Measurements from ENCODE around the gene VPS13A. TPM values are rescaled to one million over a fixed set of nuclear protein-coding genes. Genes with fewer than 3 reads are reported as not detected.

VPS13A gene
- total and polyA plus RNA-seq, 2 experiments from 2014 or later = 13.2 to 65.6 TPM

- no peaks in the 10 kb centered on the region for H3K36me3 ChIP-seq (replicated peaks; ENCODE audit: insufficient read depth, low read depth)
Measured at GRCh38 chr9:77215874-77216273, 38.5 kb downstream of the VPS13A start.

GRCh38 chr9:77218612-77219011 is 41.3 kb downstream of the VPS13A start:
- H3K27ac ChIP-seq = no peak overlapping the region
- H2AFZ ChIP-seq = no peak overlapping the region
- no peaks in the 10 kb centered on the region for H3K9me3 ChIP-seq (ENCODE audit: low read depth)
- H3K9me2 ChIP-seq (replicated peaks; ENCODE audit: insufficient read depth) = no peaks in the 10 kb centered on the region
- H3K4me1 ChIP-seq (ENCODE audit: insufficient read depth) = no peaks in the 10 kb centered on the region
- 81% methylated on average over 3 of the region's 3 CpGs for WGBS (ENCODE audit: low lambda C conversion rate, missing lambda C conversion rate)
- no peak for TF ChIP-seq EZH2phosphoT487 (IDR thresholded peaks at IDR 0.05; ENCODE audit: low read depth, severe bottlenecking, unreplicated experiment)
- TF ChIP-seq EZH2 (IDR thresholded peaks at IDR 0.05; ENCODE audit: borderline replicate concordance) = no peak
- no peak for TF ChIP-seq CTCF (IDR thresholded peaks at IDR 0.05; ENCODE audit: poor library complexity)
- H4K20me1 ChIP-seq (ENCODE audit: insufficient read depth, poor library complexity, severe bottlenecking) = no peaks in the 10 kb centered on the region
- no peaks in the 10 kb centered on the region for H3K27me3 ChIP-seq
- no peaks in the 10 kb centered on the region for H3K36me3 ChIP-seq (replicated peaks; ENCODE audit: insufficient read depth, low read depth)
- no peak overlapping the region for H3K4me2 ChIP-seq
- no peak for DNase-seq (ENCODE audit: low spot score)
- H3K4me3 ChIP-seq = no peak overlapping the region
- H3K79me2 ChIP-seq = no peaks in the 10 kb centered on the region

More at GRCh38 chr9:77215874-77216273, 38.5 kb downstream of the VPS13A start:
- no peak overlapping the region for H3K27ac ChIP-seq
- no peaks in the 10 kb centered on the region for H3K79me2 ChIP-seq
- H3K4me2 ChIP-seq = no peak overlapping the region
- H4K20me1 ChIP-seq (ENCODE audit: insufficient read depth, poor library complexity, severe bottlenecking) = no peaks in the 10 kb centered on the region
- WGBS (ENCODE audit: low lambda C conversion rate, missing lambda C conversion rate) = 84% methylated on average over 5 of the region's 5 CpGs
- peak; percentile 29 for TF ChIP-seq CTCF (IDR thresholded peaks at IDR 0.05; ENCODE audit: poor library complexity)
- no peak for TF ChIP-seq EZH2 (IDR thresholded peaks at IDR 0.05; ENCODE audit: borderline replicate concordance)
- no peaks in the 10 kb centered on the region for H3K27me3 ChIP-seq
- no peaks in the 10 kb centered on the region for H3K9me2 ChIP-seq (replicated peaks; ENCODE audit: insufficient read depth)
- H3K9me3 ChIP-seq (ENCODE audit: low read depth) = no peaks in the 10 kb centered on the region
- no peak overlapping the region for H2AFZ ChIP-seq
- DNase-seq (ENCODE audit: low spot score) = peak; percentile 13
- H3K4me3 ChIP-seq = no peak overlapping the region
- H3K4me1 ChIP-seq (ENCODE audit: insufficient read depth) = no peaks in the 10 kb centered on the region

GRCh38 chr9:77221431-77221830 is 44.1 kb downstream of the VPS13A start:
- H3K4me2 ChIP-seq = no peak overlapping the region
- no peaks in the 10 kb centered on the region for H3K79me2 ChIP-seq
- H3K9me3 ChIP-seq (ENCODE audit: low read depth) = no peaks in the 10 kb centered on the region
- DNase-seq (ENCODE audit: low spot score) = no peak
- no peak overlapping the region for H3K4me3 ChIP-seq
- H3K4me1 ChIP-seq (ENCODE audit: insufficient read depth) = no peaks in the 10 kb centered on the region
- no peaks in the 10 kb centered on the region for H3K9me2 ChIP-seq (replicated peaks; ENCODE audit: insufficient read depth)
- 93% methylated on average over 3 of the region's 3 CpGs for WGBS (ENCODE audit: low lambda C conversion rate, missing lambda C conversion rate)
- H4K20me1 ChIP-seq (ENCODE audit: insufficient read depth, poor library complexity, severe bottlenecking) = no peaks in the 10 kb centered on the region
- H2AFZ ChIP-seq = no peak overlapping the region
- H3K27me3 ChIP-seq = no peaks in the 10 kb centered on the region
- no peaks in the 10 kb centered on the region for H3K36me3 ChIP-seq (replicated peaks; ENCODE audit: insufficient read depth, low read depth)
- no peak overlapping the region for H3K27ac ChIP-seq
- TF ChIP-seq EZH2phosphoT487 (IDR thresholded peaks at IDR 0.05; ENCODE audit: low read depth, severe bottlenecking, unreplicated experiment) (no peak), EZH2 (IDR thresholded peaks at IDR 0.05; ENCODE audit: borderline replicate concordance) (no peak), CTCF (IDR thresholded peaks at IDR 0.05; ENCODE audit: poor library complexity) (no peak)
